Measurements from ENCODE around the gene PLIN4. TPM values are rescaled to one million over a fixed set of nuclear protein-coding genes. Genes with fewer than 3 reads are reported as not detected.

The PLIN4 gene
- total RNA-seq, 1 donor from 2014 or later = 0.27 TPM

DNA sequence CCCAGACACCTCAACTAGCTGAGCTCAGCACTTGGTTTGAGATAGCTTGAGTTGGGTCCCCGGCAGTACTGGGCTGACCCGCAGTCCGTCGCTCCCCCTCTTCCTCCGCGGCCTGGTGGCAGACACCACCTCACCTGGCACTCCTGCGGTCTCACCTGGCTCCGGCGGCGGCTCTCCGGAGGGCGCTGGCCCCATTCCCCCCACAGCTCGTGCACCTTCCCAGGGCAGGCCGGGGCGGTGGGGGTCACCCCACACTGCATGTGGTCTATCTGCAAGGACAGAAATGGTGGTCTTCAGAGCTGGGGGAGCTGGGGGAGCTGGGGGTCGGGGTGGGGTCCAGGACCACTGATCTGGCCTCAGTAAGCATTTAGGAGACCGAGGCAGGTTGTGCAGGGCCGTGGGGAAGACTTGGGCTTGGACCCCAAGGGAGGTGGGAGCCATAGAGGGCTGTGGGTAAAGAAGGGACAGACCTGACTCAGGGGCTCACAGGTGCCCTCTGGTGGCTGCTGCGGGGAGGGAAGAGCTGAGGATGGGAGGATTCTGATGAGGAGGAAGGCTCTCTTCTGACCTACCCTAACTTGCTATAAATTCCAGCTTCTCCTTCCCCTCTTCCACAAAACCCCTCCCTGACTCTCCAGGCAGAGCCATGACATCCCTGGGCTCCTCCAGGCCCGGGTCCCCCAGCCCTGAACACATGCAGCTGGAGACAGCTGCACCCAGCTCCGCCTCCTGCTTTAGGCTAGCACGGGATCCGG lies 6.7 kb upstream of the PLIN4 start:
- TF ChIP-seq, protein P1, sequence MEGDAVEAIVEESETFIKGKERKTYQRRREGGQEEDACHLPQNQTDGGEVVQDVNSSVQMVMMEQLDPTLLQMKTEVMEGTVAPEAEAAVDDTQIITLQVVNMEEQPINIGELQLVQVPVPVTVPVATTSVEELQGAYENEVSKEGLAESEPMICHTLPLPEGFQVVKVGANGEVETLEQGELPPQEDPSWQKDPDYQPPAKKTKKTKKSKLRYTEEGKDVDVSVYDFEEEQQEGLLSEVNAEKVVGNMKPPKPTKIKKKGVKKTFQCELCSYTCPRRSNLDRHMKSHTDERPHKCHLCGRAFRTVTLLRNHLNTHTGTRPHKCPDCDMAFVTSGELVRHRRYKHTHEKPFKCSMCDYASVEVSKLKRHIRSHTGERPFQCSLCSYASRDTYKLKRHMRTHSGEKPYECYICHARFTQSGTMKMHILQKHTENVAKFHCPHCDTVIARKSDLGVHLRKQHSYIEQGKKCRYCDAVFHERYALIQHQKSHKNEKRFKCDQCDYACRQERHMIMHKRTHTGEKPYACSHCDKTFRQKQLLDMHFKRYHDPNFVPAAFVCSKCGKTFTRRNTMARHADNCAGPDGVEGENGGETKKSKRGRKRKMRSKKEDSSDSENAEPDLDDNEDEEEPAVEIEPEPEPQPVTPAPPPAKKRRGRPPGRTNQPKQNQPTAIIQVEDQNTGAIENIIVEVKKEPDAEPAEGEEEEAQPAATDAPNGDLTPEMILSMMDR (IDR thresholded peaks at IDR 0.05; ENCODE audit: partially characterized antibody, unreplicated experiment) = peak; percentile 74
- Mint-ChIP-seq H3K4me3 (ENCODE audit: unreplicated experiment) (no peak overlapping the region), H3K4me1 (ENCODE audit: low read depth, unreplicated experiment) (no peaks in the 10 kb centered on the region), H3K27me3 (ENCODE audit: unreplicated experiment) (peaks cover 6% of the 10 kb centered on the region), H3K9me3 (ENCODE audit: unreplicated experiment) (peaks cover under 1% of the 10 kb centered on the region), H3K27ac (ENCODE audit: unreplicated experiment) (no peak overlapping the region), H3K36me3 (ENCODE audit: unreplicated experiment) (no peaks in the 10 kb centered on the region)
- peak; percentile 90 for DNase-seq

DNA sequence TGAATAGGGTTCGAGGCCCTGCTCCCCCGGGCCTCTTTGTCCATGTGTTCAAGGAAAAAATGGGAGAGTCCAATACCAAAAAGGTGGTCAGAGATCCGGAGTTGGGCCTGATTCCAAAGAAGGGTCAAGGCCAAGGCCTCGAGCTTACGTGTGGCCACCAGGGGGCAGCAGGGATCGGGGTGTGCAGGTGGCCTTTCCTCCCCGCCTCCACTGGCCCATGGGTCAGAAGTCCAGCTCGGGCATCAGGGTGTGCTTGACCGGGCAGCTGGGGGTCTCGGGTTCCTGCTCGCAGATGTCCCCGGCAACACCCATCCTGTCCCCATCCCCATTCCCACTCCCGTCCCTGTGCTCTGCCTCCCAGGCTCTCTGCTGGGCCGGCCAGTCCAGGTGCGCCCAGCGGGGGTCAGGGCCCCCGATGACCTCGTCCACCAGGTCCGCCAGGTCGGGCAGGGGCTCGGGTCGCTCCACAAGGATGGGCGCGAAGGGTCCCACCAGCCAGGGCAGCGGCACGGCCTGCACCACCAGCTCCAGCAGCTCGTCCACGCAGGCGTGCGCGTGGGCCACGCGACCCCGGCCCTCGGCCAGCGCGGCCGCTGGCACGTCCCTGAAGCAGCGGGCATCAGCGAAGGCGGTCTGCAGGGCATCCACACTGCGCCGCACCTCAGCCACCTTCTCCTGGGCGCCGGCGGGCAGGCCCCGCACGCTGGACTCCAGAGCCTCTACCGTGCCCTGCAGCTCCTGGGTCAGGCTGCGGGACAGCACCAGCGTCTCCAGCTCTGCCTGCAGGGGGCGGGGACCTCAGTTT lies 5.2 kb upstream of the PLIN4 start:
- Mint-ChIP-seq H3K4me3 (ENCODE audit: unreplicated experiment) (no peak overlapping the region), H3K27ac (ENCODE audit: unreplicated experiment) (no peak overlapping the region), H3K9me3 (ENCODE audit: unreplicated experiment) (peaks cover 3% of the 10 kb centered on the region), H3K36me3 (ENCODE audit: unreplicated experiment) (no peaks in the 10 kb centered on the region), H3K4me1 (ENCODE audit: low read depth, unreplicated experiment) (no peaks in the 10 kb centered on the region), H3K27me3 (ENCODE audit: unreplicated experiment) (peaks cover 8% of the 10 kb centered on the region)
- TF ChIP-seq, protein P1 (IDR thresholded peaks at IDR 0.05; ENCODE audit: partially characterized antibody, unreplicated experiment) = peak; percentile 87
- DNase-seq = peak; percentile 74

DNA sequence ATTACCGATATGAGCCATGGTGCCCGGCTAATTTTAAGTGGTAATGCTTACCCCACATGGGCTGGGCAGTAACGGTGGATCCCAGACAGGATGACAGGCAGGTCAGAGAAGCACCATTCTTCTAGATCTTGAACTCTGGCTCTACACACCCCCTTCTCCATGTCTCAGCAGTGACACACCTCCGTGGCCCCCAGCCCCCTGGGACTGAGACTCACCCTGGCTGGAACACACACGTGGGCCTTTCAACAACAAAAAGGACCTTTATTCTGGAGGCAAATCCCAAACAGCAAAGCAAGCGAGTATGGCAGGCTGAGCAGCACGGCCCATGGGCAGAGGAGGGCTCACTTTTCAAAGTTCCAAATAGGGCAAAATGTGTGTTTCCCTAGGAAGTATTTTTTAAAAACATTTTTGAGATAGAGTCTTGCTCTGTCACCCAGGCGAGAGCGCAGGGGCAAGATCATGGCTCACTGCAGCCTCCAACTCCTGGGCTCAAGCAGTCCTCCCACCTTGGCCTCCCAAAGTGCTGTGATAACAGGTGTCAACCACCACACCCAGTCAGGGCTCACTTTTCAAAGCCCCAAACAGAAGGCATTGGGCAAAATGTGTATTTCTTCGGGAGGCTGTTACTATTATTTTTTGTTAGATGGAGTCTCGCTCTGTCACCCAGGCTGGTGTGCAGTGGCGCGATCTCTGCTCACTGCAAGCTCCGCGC lies 4.2 kb upstream of the PLIN4 start:
- TF ChIP-seq, protein P1 (IDR thresholded peaks at IDR 0.05; ENCODE audit: partially characterized antibody, unreplicated experiment) = no peak
- no peaks in the 10 kb centered on the region for H3K4me1 Mint-ChIP-seq (ENCODE audit: low read depth, unreplicated experiment)
- peaks cover 2% of the 10 kb centered on the region for H3K27me3 Mint-ChIP-seq (ENCODE audit: unreplicated experiment)
- H3K9me3 Mint-ChIP-seq (ENCODE audit: unreplicated experiment) = peaks cover 3% of the 10 kb centered on the region
- no peak overlapping the region for H3K4me3 Mint-ChIP-seq (ENCODE audit: unreplicated experiment)
- H3K36me3 Mint-ChIP-seq (ENCODE audit: unreplicated experiment) = no peaks in the 10 kb centered on the region
- no peak overlapping the region for H3K27ac Mint-ChIP-seq (ENCODE audit: unreplicated experiment)
- DNase-seq = no peak

DNA sequence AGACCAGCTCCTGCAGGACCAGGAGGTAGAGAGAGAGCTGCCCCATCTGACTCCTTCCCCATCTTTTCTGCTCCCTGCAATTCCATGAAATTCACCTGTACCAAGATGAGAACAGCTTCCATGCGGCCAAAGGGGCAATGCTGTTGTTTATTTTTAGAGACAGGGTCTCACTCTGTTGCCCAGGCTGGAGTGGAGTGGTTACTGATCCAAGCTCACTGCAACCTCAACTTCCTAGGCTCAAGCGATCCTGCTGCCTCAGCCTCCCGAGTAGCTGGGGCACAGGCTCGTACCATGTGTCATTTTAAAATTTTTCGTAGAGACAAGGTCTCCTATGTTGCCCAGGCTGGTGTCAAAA lies 3.6 kb upstream of the PLIN4 start:
- TF ChIP-seq, protein P1 (IDR thresholded peaks at IDR 0.05; ENCODE audit: partially characterized antibody, unreplicated experiment) = no peak
- no peaks in the 10 kb centered on the region for H3K4me1 Mint-ChIP-seq (ENCODE audit: low read depth, unreplicated experiment)

More for the DNA sequence above, 3.6 kb upstream of the PLIN4 start:
- H3K36me3 Mint-ChIP-seq (ENCODE audit: unreplicated experiment) = no peaks in the 10 kb centered on the region
- peaks cover 3% of the 10 kb centered on the region for H3K9me3 Mint-ChIP-seq (ENCODE audit: unreplicated experiment)
- H3K4me3 Mint-ChIP-seq (ENCODE audit: unreplicated experiment) = no peak overlapping the region
- H3K27ac Mint-ChIP-seq (ENCODE audit: unreplicated experiment) = no peak overlapping the region
- peaks cover 2% of the 10 kb centered on the region for H3K27me3 Mint-ChIP-seq (ENCODE audit: unreplicated experiment)
- DNase-seq = no peak

Measured in glutamatergic neuron (in vitro differentiated cells).